HCT116 (cell line): ENCODE measurements around the gene FBXL7. TPM values are rescaled to one million over a fixed set of nuclear protein-coding genes. Genes with fewer than 3 reads are reported as not detected.

Source experiments
- ATAC-seq: fragments of 200-7000 bp; cut with Tn5 transposase; 2 replicates; pipeline ENCODE4 v1.9.1; 2020; ENCODE audit warnings: mild to moderate bottlenecking, moderate library complexity
- BruUV-seq: library from RNA; stranded (reverse); fragments of 400-500 nt; replicated peaks from 2 replicates; lab custom pipeline; 2021; lab: Mats Ljungman, UMichigan
- CTCF ChIA-PET: fragments of 300-600 bp; sonication (Branson Sonifier 250); formaldehyde crosslinking; loops from one replicate; lab custom pipeline; 2021; ENCODE audit warnings: antibody characterized with exemption; lab: Charles Lee
- POLR2A ChIA-PET: fragments of 300-600, 350-600 bp; sonication (Branson Sonifier 250); formaldehyde crosslinking; loops from one replicate; lab custom pipeline; 2021; ENCODE audit warnings: antibody characterized with exemption; lab: Charles Lee
- RAD21 ChIA-PET, 2 experiments: fragments of 300-600 bp; sonication (Branson Sonifier 250); formaldehyde crosslinking; loops; one replicate each; lab custom pipeline; 2023; ENCODE audit warnings: low total read pairs in 2 of 2; ENCODE audit not compliant: uncharacterized antibody in 2 of 2, unreplicated experiment in 2 of 2, low non-redundant PET in 1 of 2; lab: Charles Lee
- DNase-seq: peaks from one replicate; pipeline ENCODE4 v3.0.0-alpha.2; 2010; ENCODE audit warnings: low read depth, low spot score
- H2AFZ ChIP-seq: fragments of 200-600 bp; shearing (Covaris generic), sonication (generic); 2 replicates; pipeline ENCODE4 v1.6.1; 2017; ENCODE audit warnings: low read depth, mixed run types, mixed read lengths, antibody characterized with exemption, low read length; ENCODE audit not compliant: poor library complexity, severe bottlenecking
- H3K27ac ChIP-seq: 2 replicates; pipeline ENCODE4 v1.5.1; 2012; ENCODE audit warnings: low read depth, low read length
- H3K27me3 ChIP-seq: fragments of 200-600 bp; sonication (generic); 2 replicates; pipeline ENCODE4 v1.6.1; 2016; ENCODE audit warnings: mixed run types, low read length, mixed read lengths; ENCODE audit not compliant: insufficient read depth
- H3K36me3 ChIP-seq, 2 experiments: fragments of 200-500 bp in 1 of 2; fragments of 200-600 bp in 1 of 2; sonication (Bioruptor generic) in 1 of 2; sonication (generic) in 1 of 2; 2 replicates each; pipeline versions ENCODE4 v1.5.1 to v1.6.1; 2014 to 2016; ENCODE audit warnings: low read length in 2 of 2, inconsistent platforms in 1 of 2, mixed read lengths in 1 of 2, mixed run types in 1 of 2; ENCODE audit not compliant: insufficient read depth in 2 of 2, control insufficient read depth in 1 of 2
- H3K4me1 ChIP-seq, 2 experiments: fragments of 200-600 bp in 1 of 2; sonication (generic) in 1 of 2; 2 replicates each; pipeline versions ENCODE4 v1.5.1 to v1.6.1; 2012 to 2017; ENCODE audit warnings: low read length in 2 of 2, inconsistent platforms in 1 of 2, mild to moderate bottlenecking in 1 of 2, mixed read lengths in 1 of 2, mixed run types in 1 of 2, moderate library complexity in 1 of 2; ENCODE audit not compliant: insufficient read depth in 2 of 2, control insufficient read depth in 1 of 2
- H3K4me2 ChIP-seq: fragments of 200-600 bp; sonication (generic); 2 replicates; pipeline ENCODE4 v1.6.1; 2017; ENCODE audit warnings: mixed run types, low read length, mixed read lengths
- H3K4me3 ChIP-seq, 2 experiments: fragments of 200-600 bp in 1 of 2; sonication (generic) in 1 of 2; replicated peaks in 1 of 2; 2 replicates each; pipeline ENCODE4 v1.5.1; 2011 to 2016; ENCODE audit warnings: low read length in 2 of 2, control low read depth in 1 of 2, low read depth in 1 of 2, mild to moderate bottlenecking in 1 of 2, mixed read lengths in 1 of 2, mixed run types in 1 of 2
- H3K79me2 ChIP-seq: fragments of 200-600 bp; sonication (generic); 2 replicates; pipeline ENCODE4 v1.6.1; 2017; ENCODE audit warnings: mild to moderate bottlenecking, mixed run types, low read length, moderate library complexity, mixed read lengths; ENCODE audit not compliant: insufficient read depth
- H3K9ac ChIP-seq: fragments of 200-600 bp; sonication (generic); 2 replicates; pipeline ENCODE4 v1.6.1; 2016; ENCODE audit warnings: low read length, mixed read lengths
- H3K9me2 ChIP-seq: fragments of 200-600 bp; sonication (generic), shearing (Covaris generic); 2 replicates; pipeline ENCODE4 v1.6.1; 2017; ENCODE audit warnings: mixed run types, mild to moderate bottlenecking, moderate library complexity; ENCODE audit not compliant: insufficient read depth
- H3K9me3 ChIP-seq, 2 experiments: fragments of 200-500 bp in 1 of 2; fragments of 200-600 bp in 1 of 2; sonication (Bioruptor generic) in 1 of 2; sonication (generic) in 1 of 2; 2 replicates each; pipeline ENCODE4 v1.6.1; 2014 to 2017; ENCODE audit warnings: low read length in 2 of 2, mixed read lengths in 2 of 2, inconsistent platforms in 1 of 2, low read depth in 1 of 2, mild to moderate bottlenecking in 1 of 2, mixed run types in 1 of 2, moderate library complexity in 1 of 2; ENCODE audit not compliant: control insufficient read depth in 1 of 2, insufficient read depth in 1 of 2
- H4K20me1 ChIP-seq: fragments of 200-600 bp; sonication (generic), shearing (Covaris generic); 2 replicates; pipeline ENCODE4 v1.6.1; 2017; ENCODE audit warnings: mixed run types, mild to moderate bottlenecking, moderate library complexity; ENCODE audit not compliant: insufficient read depth
- CEBPB ChIP-seq: IDR thresholded peaks from 2 replicates; pipeline ENCODE4 v1.6.1; 2012; ENCODE audit warnings: low read depth
- CTCF ChIP-seq, 3 experiments: fragments of 200-600 bp in 1 of 3; sonication (generic) in 1 of 3; IDR thresholded peaks in 2 of 3; conservative IDR thresholded peaks in 1 of 3; 2 replicates each; pipeline ENCODE4 v1.5.1; 2012 to 2017; ENCODE audit warnings: low read depth in 2 of 3, low read length in 2 of 3, antibody characterized with exemption in 1 of 3, borderline replicate concordance in 1 of 3, control low read depth in 1 of 3, mild to moderate bottlenecking in 1 of 3, mixed read lengths in 1 of 3, mixed run types in 1 of 3, moderate library complexity in 1 of 3; ENCODE audit not compliant: insufficient read depth in 1 of 3
- EGR1 ChIP-seq: IDR thresholded peaks from 2 replicates; pipeline ENCODE4 v1.6.1; 2012; ENCODE audit warnings: low read depth
- FOSL1 ChIP-seq: IDR thresholded peaks from 2 replicates; pipeline ENCODE4 v1.6.1; 2012; ENCODE audit warnings: low read depth
- JUND ChIP-seq: IDR thresholded peaks from 2 replicates; pipeline ENCODE4 v1.6.1; 2012
- MAX ChIP-seq: IDR thresholded peaks from 2 replicates; pipeline ENCODE4 v1.6.1; 2012
- POLR2AphosphoS5 ChIP-seq: IDR thresholded peaks from 2 replicates; pipeline ENCODE4 v1.6.1; 2011; ENCODE audit warnings: mild to moderate bottlenecking, low read depth, low read length, moderate library complexity
- RAD21 ChIP-seq: IDR thresholded peaks from 2 replicates; pipeline ENCODE4 v1.6.1; 2012; ENCODE audit warnings: low read depth, mild to moderate bottlenecking
- SRF ChIP-seq: IDR thresholded peaks from 2 replicates; pipeline ENCODE4 v1.6.1; 2012; ENCODE audit warnings: low read depth
- TCF7L2 ChIP-seq: IDR thresholded peaks from 2 replicates; pipeline ENCODE4 v1.7.0; 2011; ENCODE audit warnings: borderline replicate concordance, inconsistent platforms; ENCODE audit not compliant: insufficient read depth, insufficient read length; ENCODE audit errors: extremely low read depth
- YY1 ChIP-seq: IDR thresholded peaks from 2 replicates; pipeline ENCODE4 v1.6.1; 2011; ENCODE audit warnings: low read length, low read depth, moderate library complexity, mild to moderate bottlenecking; ENCODE audit not compliant: insufficient replicate concordance; ENCODE audit errors: extremely low read depth
- ZBTB33 ChIP-seq: IDR thresholded peaks from 2 replicates; pipeline ENCODE4 v1.6.1; 2011; ENCODE audit warnings: mild to moderate bottlenecking, low read length, moderate library complexity; ENCODE audit not compliant: insufficient replicate concordance; ENCODE audit errors: extremely low read depth
- ZNF274 ChIP-seq: fragments of 200-500 bp; sonication (Bioruptor generic); IDR thresholded peaks from 2 replicates; pipeline ENCODE4 v1.6.1; 2014; ENCODE audit warnings: mild to moderate bottlenecking, low read depth, low read length, inconsistent platforms
- intact Hi-C: fragments of 100-400 bp; cut with micrococcal nuclease; formaldehyde crosslinking; loops from 2 replicates; pipeline ENCODE4 v1.10.0; 2022
- total RNA-seq: library from RNA; stranded (reverse); gene quantifications from one replicate; pipeline ENCODE4 v1.2.1, GENCODE V29; 2021; ENCODE audit not compliant: unreplicated experiment

The FBXL7 gene
- total RNA-seq, 1 experiment from 2014 or later: 0.05 TPM

- DNase-seq (no peak), ATAC-seq (no peak)
- CTCF ChIA-PET: no interaction called here
- H3K27ac ChIP-seq: no peak overlapping the region
- H3K4me3 ChIP-seq: no peak overlapping the region
- H3K79me2 ChIP-seq: no peaks in the 10 kb centered on the region
- no peaks in the 10 kb centered on the region for H3K36me3 ChIP-seq
- intact Hi-C loops: no loop called here
- no TSS peak for BruUV-seq
- H3K4me1 ChIP-seq: no peaks in the 10 kb centered on the region
- no peaks in the 10 kb centered on the region for H4K20me1 ChIP-seq
- H3K9me3 ChIP-seq: peaks cover 4 to 22% of the 10 kb centered on the region in 2 experiments; a peak in 2 of 4 replicates
- TF ChIP-seq CEBPB (no peak), ZNF274 (no peak), POLR2AphosphoS5 (no peak), JUND (no peak), SRF (no peak), EGR1 (no peak), CTCF (IDR thresholded peaks at IDR 0.05 in 2 of 3, conservative IDR thresholded peaks at IDR 0.05 in 1 of 3; ENCODE audit: borderline replicate concordance in 1 of 3, insufficient read depth in 1 of 3, low read depth in 2 of 3, low read length in 2 of 3) (no peak), MAX (no peak), ZBTB33 (no peak), TCF7L2 (no peak), FOSL1 (no peak), YY1 (no peak), RAD21 (no peak)
- H3K9ac ChIP-seq: no peak overlapping the region
- no peaks in the 10 kb centered on the region for H3K9me2 ChIP-seq
- no peak overlapping the region for H2AFZ ChIP-seq
- H3K27me3 ChIP-seq: no peaks in the 10 kb centered on the region
- RAD21 ChIA-PET: no interaction called here
- POLR2A ChIA-PET: no interaction called here
- H3K4me2 ChIP-seq: no peak overlapping the region
Measured at GRCh38 chr5:15538516-15538915, 38.5 kb downstream of the FBXL7 start.
